Mesangial cell (primary cell): ENCODE results near the gene NAIP. TPM values are rescaled to one million over a fixed set of nuclear protein-coding genes. Genes with fewer than 3 reads are reported as not detected.

Experiments
- total RNA-seq: library from RNA; depleted of rRNA; stranded (reverse); fragments of >200 nt; gene quantifications from 2 replicates; pipeline ENCODE4 v1.2.3, GENCODE V29; 2015

NAIP gene, protein sequence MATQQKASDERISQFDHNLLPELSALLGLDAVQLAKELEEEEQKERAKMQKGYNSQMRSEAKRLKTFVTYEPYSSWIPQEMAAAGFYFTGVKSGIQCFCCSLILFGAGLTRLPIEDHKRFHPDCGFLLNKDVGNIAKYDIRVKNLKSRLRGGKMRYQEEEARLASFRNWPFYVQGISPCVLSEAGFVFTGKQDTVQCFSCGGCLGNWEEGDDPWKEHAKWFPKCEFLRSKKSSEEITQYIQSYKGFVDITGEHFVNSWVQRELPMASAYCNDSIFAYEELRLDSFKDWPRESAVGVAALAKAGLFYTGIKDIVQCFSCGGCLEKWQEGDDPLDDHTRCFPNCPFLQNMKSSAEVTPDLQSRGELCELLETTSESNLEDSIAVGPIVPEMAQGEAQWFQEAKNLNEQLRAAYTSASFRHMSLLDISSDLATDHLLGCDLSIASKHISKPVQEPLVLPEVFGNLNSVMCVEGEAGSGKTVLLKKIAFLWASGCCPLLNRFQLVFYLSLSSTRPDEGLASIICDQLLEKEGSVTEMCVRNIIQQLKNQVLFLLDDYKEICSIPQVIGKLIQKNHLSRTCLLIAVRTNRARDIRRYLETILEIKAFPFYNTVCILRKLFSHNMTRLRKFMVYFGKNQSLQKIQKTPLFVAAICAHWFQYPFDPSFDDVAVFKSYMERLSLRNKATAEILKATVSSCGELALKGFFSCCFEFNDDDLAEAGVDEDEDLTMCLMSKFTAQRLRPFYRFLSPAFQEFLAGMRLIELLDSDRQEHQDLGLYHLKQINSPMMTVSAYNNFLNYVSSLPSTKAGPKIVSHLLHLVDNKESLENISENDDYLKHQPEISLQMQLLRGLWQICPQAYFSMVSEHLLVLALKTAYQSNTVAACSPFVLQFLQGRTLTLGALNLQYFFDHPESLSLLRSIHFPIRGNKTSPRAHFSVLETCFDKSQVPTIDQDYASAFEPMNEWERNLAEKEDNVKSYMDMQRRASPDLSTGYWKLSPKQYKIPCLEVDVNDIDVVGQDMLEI (N-terminal part only)
- total RNA-seq = 0.81 and 3.2 TPM in 2 replicates

DNA sequence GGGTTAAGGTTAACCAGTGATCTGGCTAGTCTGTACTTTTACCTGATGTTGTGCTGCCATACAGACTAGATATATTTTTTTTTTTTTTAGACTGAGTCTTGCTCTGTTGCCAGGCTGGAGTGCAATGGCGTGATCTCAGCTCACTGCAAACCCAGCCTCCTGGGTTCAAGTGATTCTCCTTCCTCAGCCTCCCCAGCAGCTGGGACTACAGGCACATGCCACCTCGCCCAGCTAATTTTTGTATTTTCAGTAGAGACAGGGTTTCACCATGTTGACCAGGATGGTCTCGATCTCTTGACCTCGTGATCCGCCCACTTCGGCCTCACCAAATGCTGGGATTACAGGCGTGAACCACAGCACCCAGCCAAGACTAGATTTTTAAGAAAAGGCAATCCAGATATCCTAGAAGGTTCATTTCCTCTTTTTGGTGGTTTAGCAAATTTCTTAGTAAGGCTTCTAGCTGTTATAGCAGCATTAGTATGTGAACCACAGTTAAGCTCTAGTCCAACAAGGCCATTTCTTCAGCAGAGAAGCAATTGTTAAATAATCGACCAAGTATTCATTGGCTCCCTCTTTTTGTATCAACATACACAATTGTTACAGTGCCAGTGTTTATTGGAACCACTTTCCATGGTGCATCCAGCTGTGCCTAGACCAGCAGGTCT, at the start of gene NAIP:
NAIP (minus strand) TSS at position 51 of the 665 bp plus-strand sequence. CDS start 12,424 bp downstream, outside the sequence.

DNA sequence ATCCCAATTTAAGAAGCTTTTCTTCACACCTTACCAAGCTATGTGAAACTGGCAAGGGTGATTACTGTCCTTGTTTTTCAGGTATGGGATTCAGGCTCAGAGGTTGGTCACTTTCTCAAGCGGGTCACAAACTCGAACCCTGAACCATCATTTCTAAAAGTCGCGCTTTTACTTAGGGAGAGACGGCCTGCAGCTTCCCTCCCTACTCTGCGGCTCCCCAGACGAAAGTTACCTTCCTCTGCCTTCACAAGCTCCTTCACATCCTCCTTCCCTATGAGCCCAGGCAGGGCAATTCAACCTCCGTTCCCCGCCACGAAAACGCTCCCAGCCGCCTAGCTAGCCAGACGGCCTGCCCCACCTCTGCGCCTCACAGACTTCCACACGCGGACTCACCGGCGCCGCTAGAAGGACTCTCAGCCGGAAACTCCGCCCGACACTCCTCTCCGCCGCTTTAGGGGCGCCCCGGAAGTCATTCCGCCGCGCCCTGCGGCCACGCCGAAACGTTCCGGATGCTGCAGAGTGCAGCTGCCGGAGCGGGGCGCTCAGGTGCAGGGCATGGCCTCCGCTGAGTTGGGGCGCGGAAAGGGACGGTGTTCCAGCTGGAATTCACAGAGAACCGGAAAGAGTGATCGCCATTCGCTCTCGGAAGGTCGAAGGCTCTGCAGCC, 42.3 kb upstream of the NAIP start, which contains the start of gene GTF2H2:
GTF2H2 (minus strand) TSS at position 415 of the 667 bp plus-strand sequence. CDS start 4,913 bp downstream, outside the sequence.

Other genes starting within 250 kb of the NAIP start
- 6.4 and 8.6 TPM in 2 replicates for gene SERF1A, start 124.7 kb downstream of the NAIP start, total RNA-seq
- 18.4 and 19.2 TPM in 2 replicates for gene SMN1, start 100.3 kb downstream of the NAIP start, total RNA-seq
- gene GTF2H2, start 42.3 kb upstream of the NAIP start, total RNA-seq = 9.8 and 18.7 TPM in 2 replicates